Neural cell (in vitro differentiated cells): Measurements from ENCODE around the gene TSSK6. TPM values are rescaled to one million over a fixed set of nuclear protein-coding genes. Genes with fewer than 3 reads are reported as not detected.

Experiments used
- H2AFZ ChIP-seq: fragments of 200-600, 300-800 bp; sonication (generic), shearing (Covaris generic); 2 replicates; pipeline ENCODE4 v1.6.0; 2014; ENCODE audit warnings: low read depth, mild to moderate bottlenecking, antibody characterized with exemption, low read length, moderate library complexity
- H3F3A ChIP-seq: fragments of 200-600 bp; shearing (Covaris generic); 2 replicates; pipeline ENCODE4 v1.6.1; 2016; ENCODE audit warnings: mild to moderate bottlenecking, moderate library complexity, mixed read lengths, antibody characterized with exemption, low read length; ENCODE audit not compliant: insufficient read depth, poor library complexity, severe bottlenecking
- H3K27ac ChIP-seq: fragments of 200-600, 300-800 bp; sonication (generic), shearing (Covaris generic); 2 replicates; pipeline ENCODE4 v1.5.1; 2014; ENCODE audit warnings: mild to moderate bottlenecking, low read length, moderate library complexity
- H3K27me3 ChIP-seq: fragments of 300-800, 200-600 bp; sonication (generic), shearing (Covaris generic); 2 replicates; pipeline ENCODE4 v1.6.0; 2014; ENCODE audit warnings: mild to moderate bottlenecking, low read depth, low read length, moderate library complexity; ENCODE audit not compliant: insufficient read depth
- H3K36me3 ChIP-seq: fragments of 300-800, 200-600 bp; sonication (generic), shearing (Covaris generic); 2 replicates; pipeline ENCODE4 v1.5.1; 2014; ENCODE audit warnings: mild to moderate bottlenecking, antibody characterized with exemption, low read length, moderate library complexity; ENCODE audit not compliant: insufficient read depth
- H3K4me2 ChIP-seq: fragments of 300-800, 200-600 bp; sonication (generic), shearing (Covaris generic); 2 replicates; pipeline ENCODE4 v1.6.0; 2014; ENCODE audit warnings: mild to moderate bottlenecking, low read length
- H3K4me3 ChIP-seq: fragments of 300-800, 200-600 bp; sonication (generic), shearing (Covaris generic); 2 replicates; pipeline ENCODE4 v1.5.1; 2014; ENCODE audit warnings: mild to moderate bottlenecking, low read length, moderate library complexity
- H3K79me2 ChIP-seq: fragments of 200-600 bp; shearing (Covaris generic); replicated peaks from 2 replicates; pipeline ENCODE4 v1.6.0; 2014; ENCODE audit warnings: mild to moderate bottlenecking, low read length, moderate library complexity; ENCODE audit not compliant: insufficient read depth
- H3K9ac ChIP-seq: fragments of 300-800, 200-600 bp; sonication (generic), shearing (Covaris generic); 2 replicates; pipeline ENCODE4 v1.6.1; 2016; ENCODE audit warnings: mild to moderate bottlenecking, low read length, mixed read lengths
- H3K9me2 ChIP-seq: fragments of 200-600 bp; shearing (Covaris generic); 2 replicates; pipeline ENCODE4 v1.6.1; 2016; ENCODE audit warnings: mild to moderate bottlenecking, low read length, mixed read lengths; ENCODE audit not compliant: insufficient read depth
- H3K9me3 ChIP-seq: fragments of 200-600, 300-800 bp; sonication (generic), shearing (Covaris generic); 2 replicates; pipeline ENCODE4 v1.6.1; 2016; ENCODE audit warnings: mild to moderate bottlenecking, mixed run types, low read length, moderate library complexity, mixed read lengths
- H4K20me1 ChIP-seq: fragments of 200-600 bp; shearing (Covaris generic); 2 replicates; pipeline ENCODE4 v1.6.1; 2016; ENCODE audit warnings: mild to moderate bottlenecking, mixed run types; ENCODE audit not compliant: insufficient read depth
- CTCF ChIP-seq: fragments of 450-650 bp; IDR thresholded peaks from 2 replicates; pipeline ENCODE4 v1.5.1; 2014; ENCODE audit warnings: antibody characterized with exemption, mild to moderate bottlenecking, moderate library complexity; ENCODE audit not compliant: poor library complexity, severe bottlenecking
- EP300 ChIP-seq: fragments of 450-650 bp; conservative IDR thresholded peaks from 2 replicates; pipeline ENCODE4 v1.6.1; 2014; ENCODE audit warnings: antibody characterized with exemption, mild to moderate bottlenecking, moderate library complexity; ENCODE audit not compliant: poor library complexity, severe bottlenecking
- EZH2 ChIP-seq: fragments of 200-600, 300-800 bp; shearing (Covaris generic), sonication (generic); IDR thresholded peaks from 2 replicates; pipeline ENCODE4 v1.6.1; 2014; ENCODE audit warnings: antibody characterized with exemption, low read length, borderline replicate concordance, mild to moderate bottlenecking; ENCODE audit not compliant: insufficient read depth, poor library complexity, severe bottlenecking
- MXI1 ChIP-seq: fragments of 450-650 bp; conservative IDR thresholded peaks from 2 replicates; pipeline ENCODE4 v1.6.1; 2014; ENCODE audit warnings: antibody characterized with exemption, mild to moderate bottlenecking; ENCODE audit not compliant: poor library complexity, severe bottlenecking
- POLR2AphosphoS5 ChIP-seq: IDR thresholded peaks from 2 replicates; pipeline ENCODE4 v1.6.1; 2012
- RAD21 ChIP-seq: fragments of 450-650 bp; conservative IDR thresholded peaks from 2 replicates; pipeline ENCODE4 v1.6.1; 2014; ENCODE audit warnings: antibody characterized with exemption, mild to moderate bottlenecking, moderate library complexity
- REST ChIP-seq: IDR thresholded peaks from 2 replicates; pipeline ENCODE4 v1.6.1; 2012; ENCODE audit warnings: borderline replicate concordance
- SMC3 ChIP-seq: fragments of 450-650 bp; conservative IDR thresholded peaks from 2 replicates; pipeline ENCODE4 v1.6.1; 2014; ENCODE audit warnings: antibody characterized with exemption, mild to moderate bottlenecking, moderate library complexity; ENCODE audit not compliant: poor library complexity
- TAF1 ChIP-seq: IDR thresholded peaks from 2 replicates; pipeline ENCODE4 v1.6.1; 2012; ENCODE audit warnings: low read depth
- polyA plus RNA-seq: library from polyadenylated mRNA; depleted of rRNA; stranded (reverse); fragments of >200 nt; gene quantifications from 2 replicates; pipeline ENCODE4 v1.2.3, GENCODE V29; 2014

The TSSK6 gene
- polyA plus RNA-seq, 1 donor from 2014 or later = 5.3 TPM

GRCh38 chr19:19514215-19514657 is 1.1 kb downstream of the TSSK6 start:
- TF ChIP-seq EZH2 (no peak), EP300 (no peak), TAF1 (no peak), POLR2AphosphoS5 (no peak), REST (no peak), RAD21 (no peak), MXI1 (no peak), SMC3 (no peak), CTCF (no peak)
- H3K4me3 ChIP-seq = no peak overlapping the region
- no peak overlapping the region for H3K9ac ChIP-seq
- H3K27ac ChIP-seq = no peak overlapping the region
- H3K79me2 ChIP-seq = peaks cover 22% of the 10 kb centered on the region
- no peaks in the 10 kb centered on the region for H4K20me1 ChIP-seq
- no peaks in the 10 kb centered on the region for H3K9me3 ChIP-seq
- no peak overlapping the region for H2AFZ ChIP-seq
- H3K27me3 ChIP-seq = no peaks in the 10 kb centered on the region
- no peaks in the 10 kb centered on the region for H3K9me2 ChIP-seq
- H3F3A ChIP-seq = no peaks in the 10 kb centered on the region
- no peak overlapping the region for H3K4me2 ChIP-seq
- no peaks in the 10 kb centered on the region for H3K36me3 ChIP-seq

- Histone ChIP-seq H3K4me3 (no peak overlapping the region), H3K9ac (no peak overlapping the region), H3K9me2 (no peaks in the 10 kb centered on the region)
Observed at GRCh38 chr19:19513682-19514081, 1.7 kb downstream of the TSSK6 start.

More at GRCh38 chr19:19513682-19514081, 1.7 kb downstream of the TSSK6 start:
- no peaks in the 10 kb centered on the region for H4K20me1 ChIP-seq
- TF ChIP-seq REST = no peak
- TF ChIP-seq CTCF = no peak
- TF ChIP-seq EZH2 = no peak
- TF ChIP-seq EP300 = no peak
- no peak for TF ChIP-seq POLR2AphosphoS5
- H3K9me3 ChIP-seq = no peaks in the 10 kb centered on the region
- H3K36me3 ChIP-seq = no peaks in the 10 kb centered on the region
- no peaks in the 10 kb centered on the region for H3K27me3 ChIP-seq
- peaks cover 22% of the 10 kb centered on the region for H3K79me2 ChIP-seq
- no peaks in the 10 kb centered on the region for H3F3A ChIP-seq
- H2AFZ ChIP-seq = no peak overlapping the region
- H3K4me2 ChIP-seq = no peak overlapping the region
- H3K27ac ChIP-seq = no peak overlapping the region
